DOHH2 (cell line): ENCODE results near the gene VSTM2B.

Experiments used
- EZH2phosphoT487 ChIP-seq: fragments of 200-600 bp; sonication (generic); IDR thresholded peaks from 2 replicates; pipeline ENCODE4 v1.6.1; 2017; ENCODE audit warnings: borderline replicate concordance, mild to moderate bottlenecking, antibody characterized with exemption, low read length, moderate library complexity, mixed read lengths
- TF ChIP-seq, protein P1 (sequence below): fragments of 200-600 bp; sonication (generic); IDR thresholded peaks from one replicate; pipeline ENCODE4 v1.5.1; 2014; ENCODE audit warnings: antibody characterized with exemption, mild to moderate bottlenecking, low read depth, low read length; ENCODE audit not compliant: poor library complexity, severe bottlenecking

DNA sequence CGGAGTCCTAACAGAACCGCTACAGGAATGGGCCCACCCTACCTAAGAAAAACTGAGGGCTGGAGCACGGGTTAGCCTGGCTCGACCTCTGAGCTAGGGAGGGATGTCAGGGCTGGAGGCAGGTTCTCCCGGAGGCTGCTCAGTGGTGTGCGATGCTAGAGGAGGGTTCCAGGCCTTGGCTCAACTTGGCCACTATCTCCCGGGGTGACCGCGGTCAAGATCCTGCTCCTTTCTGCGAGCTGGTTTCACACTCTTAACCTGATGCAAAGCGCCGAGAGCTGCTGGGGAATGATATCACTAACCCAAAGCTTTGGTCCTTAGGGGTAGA, 80.6 kb downstream of the VSTM2B start:
- TF ChIP-seq, protein P1, sequence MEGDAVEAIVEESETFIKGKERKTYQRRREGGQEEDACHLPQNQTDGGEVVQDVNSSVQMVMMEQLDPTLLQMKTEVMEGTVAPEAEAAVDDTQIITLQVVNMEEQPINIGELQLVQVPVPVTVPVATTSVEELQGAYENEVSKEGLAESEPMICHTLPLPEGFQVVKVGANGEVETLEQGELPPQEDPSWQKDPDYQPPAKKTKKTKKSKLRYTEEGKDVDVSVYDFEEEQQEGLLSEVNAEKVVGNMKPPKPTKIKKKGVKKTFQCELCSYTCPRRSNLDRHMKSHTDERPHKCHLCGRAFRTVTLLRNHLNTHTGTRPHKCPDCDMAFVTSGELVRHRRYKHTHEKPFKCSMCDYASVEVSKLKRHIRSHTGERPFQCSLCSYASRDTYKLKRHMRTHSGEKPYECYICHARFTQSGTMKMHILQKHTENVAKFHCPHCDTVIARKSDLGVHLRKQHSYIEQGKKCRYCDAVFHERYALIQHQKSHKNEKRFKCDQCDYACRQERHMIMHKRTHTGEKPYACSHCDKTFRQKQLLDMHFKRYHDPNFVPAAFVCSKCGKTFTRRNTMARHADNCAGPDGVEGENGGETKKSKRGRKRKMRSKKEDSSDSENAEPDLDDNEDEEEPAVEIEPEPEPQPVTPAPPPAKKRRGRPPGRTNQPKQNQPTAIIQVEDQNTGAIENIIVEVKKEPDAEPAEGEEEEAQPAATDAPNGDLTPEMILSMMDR = no peak
- TF ChIP-seq EZH2phosphoT487 = no peak
